Activated T-cell treated with anti-CD3 and anti-CD28 coated beads, Interleukin-2, amount 50 U/mL, for 4 hours (primary cell): Measurements from ENCODE around the gene GNB1. TPM values are rescaled to one million over a fixed set of nuclear protein-coding genes. Genes with fewer than 3 reads are reported as not detected.
A peak's percentile ranks its signal among the peaks of the same experiment; 100 is the strongest.

Source experiments
- ATAC-seq, 2 donors: fragments of 200-7000 bp; cut with Tn5 transposase; one replicate each; pipeline ENCODE4 v1.10.0; 2021
- DNase-seq: peaks from one replicate; pipeline ENCODE4 v3.0.0-alpha.2; 2020
- H3K27me3 Mint-ChIP-seq: one replicate; pipeline ENCODE4 v1.8.0; 2021; ENCODE audit warnings: low read depth, mixed read lengths
- H3K36me3 Mint-ChIP-seq: one replicate; pipeline ENCODE4 v1.8.0; 2022; ENCODE audit warnings: mixed read lengths; ENCODE audit not compliant: insufficient read depth
- H3K4me1 Mint-ChIP-seq: one replicate; pipeline ENCODE4 v1.8.0; 2021; ENCODE audit warnings: low read depth, mixed read lengths
- H3K4me3 Mint-ChIP-seq: one replicate; pipeline ENCODE4 v1.8.0; 2021; ENCODE audit warnings: mild to moderate bottlenecking, moderate library complexity, mixed read lengths
- H3K9me3 Mint-ChIP-seq: one replicate; pipeline ENCODE4 v1.8.0; 2021; ENCODE audit warnings: mixed read lengths
- total RNA-seq, 3 donors: library from RNA; stranded (reverse); gene quantifications; one replicate each; pipeline ENCODE4 v1.2.1, GENCODE V29; 2021

Gene GNB1
- total RNA-seq, 3 donors from 2014 or later, result 354 to 395 (median 387) TPM

DNA sequence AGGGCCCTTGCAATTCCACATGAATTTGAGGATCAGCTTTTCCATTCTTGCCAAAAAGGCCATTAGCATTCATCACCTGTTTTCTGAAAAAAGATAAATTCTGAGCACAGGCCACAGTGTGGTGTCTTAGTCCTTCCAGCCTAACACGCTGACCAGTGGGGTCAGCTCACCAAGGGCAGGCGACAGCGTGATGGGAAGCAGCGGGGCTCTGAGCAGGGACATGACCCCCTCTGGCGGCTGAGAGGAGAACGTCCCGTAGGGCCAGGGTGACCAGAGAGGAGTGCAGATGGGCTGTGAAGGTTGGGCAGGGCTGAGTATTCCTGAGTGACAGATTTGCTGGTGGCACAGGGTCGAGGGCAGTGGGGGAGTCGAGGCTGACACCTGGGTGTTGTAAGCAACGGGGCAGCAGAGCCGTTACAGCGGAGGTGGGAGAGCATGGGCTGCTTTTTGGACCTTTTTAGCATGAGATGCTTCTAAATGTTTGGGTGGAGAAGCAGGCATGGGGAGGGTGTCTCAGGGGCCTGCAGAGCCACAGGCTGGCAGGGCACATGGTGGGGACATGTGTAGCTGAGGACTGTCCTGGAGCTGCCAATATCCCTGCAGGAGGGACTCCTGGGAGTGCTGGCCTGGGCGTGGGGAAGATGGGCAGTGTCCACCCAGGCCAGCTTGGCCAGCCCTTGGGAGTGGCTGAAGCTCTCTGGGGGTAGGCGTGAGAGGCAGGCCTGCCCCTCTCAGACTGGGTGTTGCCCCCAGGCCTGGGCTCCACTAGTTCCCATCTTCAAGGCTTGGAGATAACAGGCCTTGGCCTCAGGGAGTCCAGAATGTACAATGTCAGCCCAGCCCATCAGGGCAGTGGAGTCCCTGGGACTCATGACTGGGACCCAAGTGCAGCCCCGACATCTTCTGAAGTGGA is 15.6 kb upstream of the GNB1 start:
- no peaks in the 10 kb centered on the region for H3K36me3 Mint-ChIP-seq
- no peaks in the 10 kb centered on the region for H3K27me3 Mint-ChIP-seq
- H3K9me3 Mint-ChIP-seq, result no peaks in the 10 kb centered on the region
- DNase-seq (peak; percentile 60), ATAC-seq (peak; percentile 27 to 28)
- peak overlapping the region; percentile 51 for H3K4me3 Mint-ChIP-seq
- H3K4me1 Mint-ChIP-seq, result peaks cover 15% of the 10 kb centered on the region

DNA sequence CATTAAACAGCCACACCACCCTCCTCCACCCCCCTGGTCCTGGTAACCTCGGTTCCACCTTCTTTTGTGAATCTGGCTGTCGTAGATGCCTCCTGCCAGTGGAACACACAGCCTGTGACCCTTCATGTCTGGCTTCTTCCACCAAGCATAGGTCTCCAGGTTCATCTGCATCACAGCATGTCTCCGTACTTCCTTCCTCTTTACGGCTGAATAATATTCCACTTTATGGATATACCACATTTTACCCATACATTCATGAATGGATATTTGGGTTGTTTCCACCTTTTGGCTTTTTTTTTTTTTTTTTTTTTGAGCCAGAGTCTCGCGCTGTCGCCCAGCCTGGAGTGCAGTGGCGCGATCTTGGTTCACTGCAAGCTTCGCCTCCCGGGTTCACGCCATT is 12.3 kb upstream of the GNB1 start:
- no peak for DNase-seq
- H3K9me3 Mint-ChIP-seq, result no peaks in the 10 kb centered on the region
- H3K27me3 Mint-ChIP-seq, result no peaks in the 10 kb centered on the region
- no peaks in the 10 kb centered on the region for H3K36me3 Mint-ChIP-seq
- H3K4me1 Mint-ChIP-seq, result peaks cover 5% of the 10 kb centered on the region
- H3K4me3 Mint-ChIP-seq, result no peak overlapping the region
- no peak for ATAC-seq

DNA sequence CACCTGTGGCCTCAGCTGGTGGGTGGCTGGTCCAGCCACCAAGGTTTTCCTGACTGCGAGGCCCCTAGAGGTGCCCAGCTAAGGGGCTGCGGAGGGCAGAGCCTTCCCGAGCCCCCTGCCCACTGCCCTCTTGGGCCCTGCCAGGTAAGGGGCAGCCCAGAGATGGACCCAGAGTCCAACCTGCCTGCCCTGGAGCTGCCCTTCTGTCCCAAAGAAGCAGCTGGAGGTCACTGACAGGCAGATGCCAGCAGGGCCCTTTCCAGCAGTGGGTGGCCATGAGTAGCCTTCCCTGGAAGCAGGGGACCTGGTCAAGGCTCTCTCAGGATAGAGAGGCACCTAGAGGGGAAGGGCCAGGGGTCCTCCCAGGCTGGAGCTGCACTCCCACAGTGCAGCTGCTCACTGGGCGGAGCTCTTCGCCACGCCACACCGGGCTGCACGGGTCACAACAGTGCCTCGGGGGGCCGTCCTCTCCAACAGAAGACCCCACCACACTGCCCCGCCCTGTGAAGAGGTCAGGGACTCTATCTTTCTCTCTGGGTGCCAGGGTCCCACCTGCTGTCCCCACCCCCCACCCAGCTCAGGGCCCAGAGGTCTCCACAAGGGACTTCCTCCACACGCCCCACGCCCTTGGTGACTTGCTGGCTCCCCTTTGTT is 10.9 kb upstream of the GNB1 start:
- ATAC-seq (no peak), DNase-seq (no peak)
- H3K4me3 Mint-ChIP-seq, result no peak overlapping the region
- no peaks in the 10 kb centered on the region for H3K27me3 Mint-ChIP-seq
- peaks cover 5% of the 10 kb centered on the region for H3K4me1 Mint-ChIP-seq
- no peaks in the 10 kb centered on the region for H3K9me3 Mint-ChIP-seq
- no peaks in the 10 kb centered on the region for H3K36me3 Mint-ChIP-seq

DNA sequence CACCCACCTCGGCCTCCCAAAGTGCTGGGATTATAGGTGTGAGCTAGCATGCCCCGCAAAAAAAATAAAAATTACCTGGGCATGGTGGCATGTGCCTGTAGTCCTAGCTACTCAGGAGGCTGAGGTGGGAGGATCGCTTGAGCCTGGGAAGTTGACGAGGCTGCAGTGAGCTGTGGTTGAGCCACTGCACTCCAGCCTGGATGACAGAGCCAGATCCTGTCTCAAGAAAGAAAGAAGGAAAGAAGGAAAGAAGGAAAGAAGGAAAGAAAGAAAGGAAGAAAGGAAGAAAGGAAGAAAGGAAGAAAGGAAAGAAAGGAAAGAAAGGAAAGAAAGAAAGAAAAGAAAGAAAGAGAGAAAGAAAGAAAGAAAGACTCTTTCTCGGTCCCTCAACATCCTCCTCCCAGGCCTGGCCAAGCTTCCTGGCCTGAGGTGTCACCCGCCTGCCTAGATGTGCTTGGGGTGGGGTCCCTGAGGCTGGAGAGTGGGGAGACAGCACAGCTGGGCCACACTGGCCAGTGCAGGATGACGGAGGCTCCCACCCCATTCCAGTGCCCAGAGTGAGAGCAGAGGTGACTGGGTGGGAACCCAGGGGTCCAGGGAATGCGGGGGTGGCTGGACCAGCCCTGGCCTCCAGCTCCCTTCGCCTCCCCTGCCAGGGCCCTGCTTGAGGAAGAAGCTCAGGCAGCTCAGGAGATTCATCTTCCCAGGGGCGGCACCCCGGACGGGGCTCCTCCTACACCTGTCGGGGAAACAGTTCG is 10.2 kb upstream of the GNB1 start:
- no peak for DNase-seq

DNA sequence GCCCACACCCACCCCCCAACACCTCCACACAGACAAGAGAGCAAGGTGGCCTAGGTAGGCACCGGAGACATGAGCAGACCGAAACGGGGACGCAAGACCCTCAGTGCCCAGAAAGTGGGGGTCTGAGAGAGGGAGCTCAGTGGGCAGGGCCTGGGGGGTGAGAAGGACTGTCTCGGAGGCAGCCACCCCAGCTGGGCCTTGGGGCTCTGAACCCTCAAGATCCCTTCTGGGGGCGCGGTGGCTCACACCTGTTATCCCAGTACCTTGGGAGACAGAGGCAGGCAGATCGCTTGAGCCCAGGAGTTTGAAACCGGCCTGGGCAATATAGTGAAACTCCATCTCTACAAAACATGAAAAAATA is 9.1 kb upstream of the GNB1 start:
- ATAC-seq, result no peak
- Mint-ChIP-seq H3K4me1 (peaks cover 6% of the 10 kb centered on the region), H3K36me3 (no peaks in the 10 kb centered on the region), H3K4me3 (no peak overlapping the region), H3K9me3 (no peaks in the 10 kb centered on the region), H3K27me3 (no peaks in the 10 kb centered on the region)
- no peak for DNase-seq

More for the DNA sequence above, 10.2 kb upstream of the GNB1 start:
- no peak overlapping the region for H3K4me3 Mint-ChIP-seq
- no peaks in the 10 kb centered on the region for H3K27me3 Mint-ChIP-seq
- no peaks in the 10 kb centered on the region for H3K9me3 Mint-ChIP-seq
- peaks cover 2% of the 10 kb centered on the region for H3K4me1 Mint-ChIP-seq
- ATAC-seq, result no peak
- no peaks in the 10 kb centered on the region for H3K36me3 Mint-ChIP-seq

DNA sequence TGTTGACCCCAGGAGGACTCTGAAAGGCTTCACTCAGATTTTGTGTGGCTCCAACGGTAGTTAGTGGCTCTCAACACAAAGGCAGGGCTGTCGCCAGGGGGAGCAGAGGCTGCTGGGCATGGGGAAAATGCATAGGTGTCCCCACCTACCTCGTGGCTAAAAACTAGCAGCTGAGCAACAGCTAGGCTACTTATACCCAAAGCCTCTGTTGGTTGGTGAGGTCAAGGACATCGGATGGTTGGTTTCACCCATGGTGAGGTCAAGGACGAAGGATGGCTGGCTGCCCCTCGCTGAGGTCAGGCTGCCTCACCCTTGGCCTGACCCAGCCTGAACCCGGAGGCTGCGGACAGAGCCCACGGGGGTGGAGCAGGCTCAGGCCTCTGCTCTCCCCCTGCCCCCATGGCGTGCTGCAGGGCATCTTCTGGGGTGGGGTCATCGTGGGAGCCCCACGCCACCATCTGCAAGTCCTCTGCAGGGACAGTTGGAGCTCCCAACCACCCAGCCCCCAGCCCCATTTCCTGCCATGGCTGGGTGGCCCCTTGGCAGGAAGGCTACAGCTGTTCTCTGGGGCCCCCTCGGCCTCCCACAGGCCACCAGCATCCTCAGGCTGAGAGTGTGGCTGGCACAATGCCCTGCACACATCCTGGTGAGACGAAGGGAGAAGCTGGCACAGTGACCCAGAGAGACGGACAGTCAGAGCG is 8.5 kb upstream of the GNB1 start:
- DNase-seq (no peak), ATAC-seq (peak in 1 of 2 donors; percentile 16)
- H3K36me3 Mint-ChIP-seq, result no peaks in the 10 kb centered on the region
- no peaks in the 10 kb centered on the region for H3K9me3 Mint-ChIP-seq
- H3K27me3 Mint-ChIP-seq, result no peaks in the 10 kb centered on the region
- no peak overlapping the region for H3K4me3 Mint-ChIP-seq
- H3K4me1 Mint-ChIP-seq, result peaks cover 11% of the 10 kb centered on the region

DNA sequence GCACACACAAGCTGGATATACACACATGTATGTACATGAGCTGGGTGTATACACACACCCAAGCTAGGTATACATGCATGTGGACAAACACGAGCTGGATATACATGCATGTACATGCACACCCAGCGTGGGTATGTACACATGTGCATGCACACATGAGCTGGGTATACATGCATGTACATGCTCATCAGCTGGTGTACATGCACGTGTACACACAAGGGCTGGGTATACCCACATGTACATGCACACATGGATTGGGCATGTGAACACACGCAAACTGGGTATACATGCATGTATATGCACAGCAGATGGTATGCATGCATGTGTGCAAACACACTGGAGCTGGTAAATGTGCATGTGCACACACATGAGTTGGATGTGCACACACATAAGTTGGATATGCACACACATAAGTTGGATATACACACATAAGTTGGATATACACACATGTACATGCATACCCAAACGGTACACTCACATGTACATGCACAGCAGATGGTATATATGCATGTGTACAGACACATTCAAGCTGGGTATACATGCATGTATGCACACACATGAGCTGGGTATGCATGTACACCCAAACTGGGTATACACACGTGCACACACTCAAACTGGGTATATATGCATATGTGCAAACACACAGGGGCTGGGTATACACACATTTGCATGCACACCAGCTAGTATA is 7.5 kb upstream of the GNB1 start:
- Mint-ChIP-seq H3K9me3 (no peaks in the 10 kb centered on the region), H3K27me3 (no peaks in the 10 kb centered on the region), H3K4me1 (peaks cover 16% of the 10 kb centered on the region), H3K36me3 (no peaks in the 10 kb centered on the region), H3K4me3 (no peak overlapping the region)
- ATAC-seq (no peak), DNase-seq (no peak)

DNA sequence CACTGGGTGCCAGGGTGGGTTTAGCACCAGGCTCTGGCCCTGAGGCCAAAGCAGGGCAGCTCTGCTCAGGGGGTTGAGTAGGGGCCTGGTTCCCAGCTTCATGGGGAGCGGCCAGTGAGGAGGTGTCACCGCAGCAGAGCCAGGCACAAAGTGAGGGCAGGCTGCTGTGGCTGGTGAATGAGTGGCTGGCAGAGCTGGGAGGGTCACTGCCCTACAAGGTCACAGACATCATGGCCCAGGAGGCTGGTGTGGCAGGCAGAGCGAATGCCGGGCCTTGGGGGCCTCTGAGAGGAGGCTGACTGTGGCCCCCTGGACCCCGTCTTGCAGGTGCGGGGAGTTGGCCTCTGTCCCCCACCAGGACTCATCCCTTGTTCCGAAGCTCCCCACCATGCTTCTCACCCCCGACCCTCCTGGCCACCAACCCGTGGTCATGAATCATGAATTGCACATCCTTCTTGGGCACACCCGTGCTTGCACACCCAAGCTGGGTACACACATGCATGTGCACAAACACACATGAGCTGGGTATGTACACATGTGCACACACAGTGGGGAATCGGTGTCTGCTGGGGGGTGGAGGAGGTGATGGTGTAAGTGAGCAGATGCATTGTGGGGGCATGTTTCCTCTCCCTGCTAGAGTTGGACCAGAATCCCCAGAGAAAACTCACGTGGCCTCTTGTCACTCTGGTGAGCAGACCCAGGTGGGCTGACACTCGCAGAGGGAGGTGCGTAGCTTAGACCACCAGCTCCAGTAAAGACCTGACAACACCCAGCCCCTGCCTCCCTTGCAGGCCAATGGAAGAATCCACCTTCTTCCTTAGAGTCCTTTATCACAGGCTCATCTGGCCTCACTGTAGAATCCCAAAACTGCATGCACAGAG is 4.8 kb upstream of the GNB1 start:
- ATAC-seq, result no peak
- DNase-seq, result no peak
- Mint-ChIP-seq H3K27me3 (no peaks in the 10 kb centered on the region), H3K4me1 (peaks cover 28% of the 10 kb centered on the region), H3K36me3 (no peaks in the 10 kb centered on the region), H3K9me3 (no peaks in the 10 kb centered on the region), H3K4me3 (no peak overlapping the region)

DNA sequence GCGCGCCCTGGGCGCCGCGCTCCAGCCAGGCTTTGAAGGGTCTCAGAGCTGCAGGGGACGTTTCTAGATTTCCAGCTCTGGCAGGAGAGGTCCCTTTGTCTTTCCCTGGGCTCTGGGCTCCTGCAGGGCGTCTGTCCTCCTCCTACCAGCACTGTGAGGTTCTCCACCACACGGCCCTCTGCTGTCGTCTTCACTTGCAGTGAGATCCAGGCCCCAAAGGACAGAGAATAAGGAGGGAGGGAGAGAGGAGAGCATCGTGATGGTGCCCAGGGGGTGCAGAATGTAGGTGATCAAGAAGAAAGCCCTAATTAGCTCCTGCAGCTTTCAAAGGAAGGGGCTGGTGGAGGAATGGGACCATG is 4.2 kb upstream of the GNB1 start:
- Mint-ChIP-seq H3K4me1 (peaks cover 28% of the 10 kb centered on the region), H3K27me3 (no peaks in the 10 kb centered on the region), H3K4me3 (no peak overlapping the region), H3K9me3 (no peaks in the 10 kb centered on the region), H3K36me3 (no peaks in the 10 kb centered on the region)
- DNase-seq, result no peak
- ATAC-seq, result no peak

DNA sequence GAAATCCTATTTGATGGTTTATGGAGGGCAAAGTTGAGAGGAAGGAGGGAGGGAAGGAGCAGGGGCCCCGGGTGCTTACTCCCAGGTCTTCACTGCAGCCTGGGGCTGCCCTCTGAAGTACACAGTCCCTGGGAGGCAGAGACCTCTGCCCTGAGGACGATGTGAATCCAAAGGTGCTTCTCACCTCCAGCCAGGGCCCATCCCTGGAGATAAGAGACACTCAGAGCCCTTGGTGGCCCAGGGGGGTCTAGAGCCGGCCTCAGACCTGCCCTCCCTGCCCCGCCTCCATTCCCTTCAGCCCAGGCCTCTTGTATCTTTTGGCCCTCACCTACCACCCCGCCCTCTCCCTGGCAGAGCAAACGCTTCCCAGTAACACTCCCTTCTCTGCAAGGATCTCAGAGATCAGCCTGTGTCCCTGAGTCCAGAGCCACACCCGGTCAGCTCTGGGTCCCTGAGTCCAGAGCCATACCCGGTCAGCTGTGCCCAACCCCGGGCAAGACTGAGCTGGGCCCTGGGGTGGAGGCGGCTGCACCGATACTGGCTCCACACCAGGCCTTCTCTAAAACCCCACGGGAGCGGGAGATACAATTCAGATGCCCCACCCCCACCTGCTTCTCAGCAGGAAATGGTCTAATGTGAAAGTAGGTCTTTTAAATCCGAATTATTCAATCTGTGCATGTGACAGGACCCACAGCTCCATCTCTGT is 3.6 kb upstream of the GNB1 start:
- H3K27me3 Mint-ChIP-seq, result no peaks in the 10 kb centered on the region
- H3K36me3 Mint-ChIP-seq, result no peaks in the 10 kb centered on the region
- peak overlapping the region; percentile 40 for H3K4me3 Mint-ChIP-seq
- no peak for ATAC-seq
- no peak for DNase-seq
- H3K9me3 Mint-ChIP-seq, result no peaks in the 10 kb centered on the region
- peaks cover 28% of the 10 kb centered on the region for H3K4me1 Mint-ChIP-seq

DNA sequence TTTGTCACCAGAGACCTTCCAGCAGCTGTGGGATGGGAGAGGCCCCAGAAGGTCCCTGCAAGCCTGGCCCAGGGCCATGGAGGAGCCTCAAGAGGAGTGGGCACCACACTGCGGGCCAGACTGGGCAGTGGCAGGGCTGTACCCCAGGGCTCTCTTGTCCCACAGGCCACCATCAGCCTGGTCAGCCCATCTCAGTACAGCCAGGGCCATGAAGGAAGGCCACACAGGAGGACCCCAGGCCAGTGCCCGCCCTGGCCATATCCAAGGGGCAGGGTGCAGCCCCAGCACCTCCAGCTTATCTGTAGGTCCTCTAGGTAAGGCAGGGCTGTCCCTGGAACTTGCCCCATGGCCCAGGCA is 3.1 kb upstream of the GNB1 start:
- Mint-ChIP-seq H3K36me3 (no peaks in the 10 kb centered on the region), H3K4me3 (no peak overlapping the region), H3K9me3 (no peaks in the 10 kb centered on the region), H3K4me1 (peaks cover 31% of the 10 kb centered on the region), H3K27me3 (no peaks in the 10 kb centered on the region)
- ATAC-seq (no peak), DNase-seq (no peak)

DNA sequence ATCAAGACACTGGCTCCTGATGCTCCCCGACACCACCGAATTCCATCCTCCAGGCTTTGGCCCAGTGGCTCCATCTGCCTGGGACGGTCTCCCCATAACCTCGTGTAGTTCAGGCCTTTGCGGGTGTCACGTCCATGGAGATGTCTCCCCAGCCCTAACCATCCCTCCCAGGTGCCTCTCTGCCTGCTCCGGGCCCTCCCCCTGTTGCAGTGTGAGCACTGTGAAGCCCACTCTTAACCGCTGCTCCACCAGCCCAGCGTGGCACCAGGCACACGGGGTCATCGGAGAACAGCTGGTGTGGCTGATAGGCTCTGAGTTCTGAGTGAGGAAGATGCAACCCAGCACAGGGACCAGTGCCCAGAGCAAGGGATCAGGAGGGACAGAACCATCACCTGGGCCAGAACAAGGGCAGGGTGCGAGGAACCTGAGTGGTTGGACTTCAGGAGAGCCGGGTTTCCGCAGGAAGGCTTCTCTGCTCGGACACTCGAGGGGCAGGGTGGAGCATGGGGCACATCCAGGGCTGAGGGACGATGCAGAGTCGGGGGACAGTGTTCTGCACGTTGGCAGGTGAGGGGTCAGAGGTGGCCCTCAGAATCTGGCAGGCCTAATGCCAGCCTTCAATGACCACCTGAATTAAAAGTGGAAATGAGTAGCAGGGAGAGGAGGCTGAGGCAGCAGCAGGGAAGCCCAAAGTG is 2.6 kb upstream of the GNB1 start:
- H3K36me3 Mint-ChIP-seq, result no peaks in the 10 kb centered on the region
- ATAC-seq (no peak), DNase-seq (no peak)
- no peaks in the 10 kb centered on the region for H3K9me3 Mint-ChIP-seq
- H3K4me3 Mint-ChIP-seq, result peak overlapping the region; percentile 54
- peaks cover 36% of the 10 kb centered on the region for H3K4me1 Mint-ChIP-seq
- H3K27me3 Mint-ChIP-seq, result no peaks in the 10 kb centered on the region
